ACHN (cell line): ENCODE data around the gene ARID5B.

ENCODE experiments used
- DNase-seq: peaks from one replicate; pipeline ENCODE4 v3.0.0-alpha.2; 2015
- in situ Hi-C: cut with HindIII; loops from 2 replicates; pipeline ENCODE4 v1.10.0; 2017; ENCODE audit warnings: low sequenced_read_pairs, low pct_ligation_motif_present, low pct_unique_long_range_greater_than_20kb

Gene ARID5B

GRCh38 chr10:61901829-61902444 lies 438 bp downstream of the ARID5B start:
- in situ Hi-C loops, result loop anchor here (25.0 kb wide), 1 partner anchor 140 kb away; no protein-coding TSS in a partner anchor
- DNase-seq, result peak; percentile 55

DNA sequence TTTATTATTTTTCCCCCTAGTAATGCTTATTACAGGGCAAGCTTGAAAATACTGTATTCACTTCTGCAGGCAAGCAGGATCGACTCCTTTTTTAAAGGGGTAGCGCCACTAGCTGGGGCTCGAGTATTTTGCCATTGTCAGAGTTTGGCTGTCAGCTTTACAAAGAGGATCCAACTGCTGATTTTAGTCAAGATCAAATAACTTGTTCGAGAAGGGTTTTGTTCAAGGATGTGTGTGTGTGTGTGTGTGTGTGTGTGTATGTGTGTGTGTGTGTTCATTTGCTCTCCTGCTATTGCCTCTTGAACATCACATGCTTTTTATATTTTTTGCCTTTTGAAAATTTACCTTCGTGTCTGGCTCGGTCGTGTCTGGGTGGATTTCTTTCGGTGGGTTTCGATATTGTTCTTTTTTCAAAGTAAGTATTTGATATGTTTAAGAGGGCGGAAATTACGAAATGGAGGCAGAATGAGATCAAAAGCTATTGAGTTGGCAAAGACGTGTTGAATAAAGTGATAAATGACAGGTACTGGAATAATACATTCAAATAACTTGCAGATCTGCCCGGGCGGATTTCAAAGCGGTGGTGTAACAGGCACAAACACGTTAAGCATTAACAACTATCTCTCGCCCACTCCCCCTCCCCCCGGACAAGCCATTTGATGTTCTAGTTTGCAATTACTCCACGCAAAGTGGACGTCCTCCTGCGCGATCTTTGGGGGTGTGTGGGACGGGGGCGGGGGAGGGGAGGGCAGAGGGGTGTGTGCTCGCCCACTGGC lies 1.1 kb downstream of the ARID5B start:
- DNase-seq, result peak; percentile 70

DNA sequence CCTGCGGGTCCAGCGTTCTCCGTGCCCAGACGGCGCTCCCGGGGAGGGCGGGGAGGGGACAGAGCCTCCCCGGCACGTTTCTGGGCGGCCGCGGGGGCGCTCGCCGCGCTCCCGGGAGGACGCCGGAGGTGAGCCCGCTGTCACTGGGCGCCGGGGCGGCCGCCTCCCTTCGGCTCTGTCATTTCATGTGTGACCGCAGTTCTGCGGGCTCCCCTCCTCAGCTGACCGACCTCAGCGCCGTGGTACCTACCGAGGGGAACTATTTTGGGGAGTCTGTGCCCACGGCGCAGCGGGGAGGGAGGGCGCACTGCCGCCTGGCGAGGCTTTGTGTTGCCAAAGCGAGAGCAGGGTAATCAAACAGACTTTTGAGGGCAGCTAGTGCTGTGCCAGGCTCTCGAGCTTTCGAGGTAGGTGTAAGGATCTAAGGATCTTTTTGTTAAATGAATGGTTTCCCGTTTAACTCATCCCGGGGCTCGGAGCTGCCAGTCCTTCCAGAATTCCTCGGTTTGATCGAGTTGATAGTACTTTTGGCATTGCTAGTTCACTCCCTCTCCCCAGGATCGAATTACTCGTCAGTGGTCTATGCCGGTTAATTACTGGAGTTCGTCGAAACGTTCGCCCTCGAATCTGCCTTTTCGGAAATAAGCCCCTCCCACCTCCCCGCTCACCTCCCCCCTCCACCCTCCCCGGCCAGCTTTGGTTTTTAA lies 1.9 kb downstream of the ARID5B start:
- in situ Hi-C loops, result loop anchor here (25.0 kb wide), 1 partner anchor 141 kb away; no protein-coding TSS in a partner anchor

More for the DNA sequence above, 1.1 kb downstream of the ARID5B start:
- in situ Hi-C loops, result loop anchor here (25.0 kb wide), 1 partner anchor 140 kb away; no protein-coding TSS in a partner anchor

GRCh38 chr10:61903928-61904344 lies 2.4 kb downstream of the ARID5B start:
- in situ Hi-C loops, result loop anchor here (25.0 kb wide), 1 partner anchor 142 kb away; no protein-coding TSS in a partner anchor

More for the DNA sequence above, 1.9 kb downstream of the ARID5B start:
- DNase-seq, result peak; percentile 72

DNA sequence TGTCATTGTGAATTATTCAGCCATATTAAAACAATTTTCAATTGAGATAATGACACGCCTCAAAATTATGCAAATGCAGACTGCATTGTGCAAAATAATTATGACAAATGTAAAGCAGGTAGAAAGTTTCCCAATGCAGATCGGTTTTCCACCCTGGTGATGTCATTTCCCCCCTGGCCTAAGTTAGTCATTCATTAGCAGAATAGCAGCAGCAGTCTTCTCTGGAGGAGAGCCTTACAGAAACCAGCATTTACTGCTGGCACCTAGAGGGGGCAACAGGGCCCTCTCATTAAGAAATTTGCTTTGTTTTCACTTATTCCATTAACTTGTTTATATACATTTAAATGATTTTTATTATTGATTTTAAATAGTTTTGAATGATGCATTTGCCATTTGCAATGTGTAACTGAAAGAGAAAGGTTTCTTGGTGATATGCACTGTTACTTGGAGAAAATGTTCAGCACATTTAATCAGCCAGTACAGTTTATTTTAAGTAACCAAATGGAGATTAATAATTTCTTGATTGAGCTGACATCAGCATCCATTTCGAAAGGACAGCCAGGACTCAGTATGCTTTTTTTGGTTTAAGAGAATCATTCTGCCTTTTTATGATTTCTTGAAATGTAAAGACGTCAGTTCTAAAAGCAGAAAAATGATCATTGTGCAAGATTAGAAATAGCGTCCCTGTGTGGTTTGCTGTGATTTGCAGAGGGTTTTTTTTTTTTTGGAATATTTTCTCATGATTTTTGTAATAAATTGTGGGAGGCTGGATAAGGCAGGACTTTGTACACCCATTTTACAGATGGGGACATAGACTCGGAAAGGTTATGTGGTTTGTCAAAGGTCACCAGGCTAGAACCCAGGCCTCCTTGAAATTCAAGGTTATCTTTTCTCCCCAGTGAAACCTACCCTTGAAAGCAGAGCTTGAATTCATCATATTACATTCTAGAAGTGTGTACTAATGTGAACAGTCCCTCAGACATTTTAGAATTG lies 3.5 kb downstream of the ARID5B start:
- in situ Hi-C loops, result loop anchor here (25.0 kb wide), 1 partner anchor 143 kb away; no protein-coding TSS in a partner anchor
- peak; percentile 85 for DNase-seq

More at GRCh38 chr10:61903928-61904344, 2.4 kb downstream of the ARID5B start:
- DNase-seq, result peak; percentile 37

- in situ Hi-C loops, result loop anchor here (25.0 kb wide), 1 partner anchor 144 kb away; no protein-coding TSS in a partner anchor
- DNase-seq, result no peak
Observed at GRCh38 chr10:61905837-61906561, 4.5 kb downstream of the ARID5B start.

DNA sequence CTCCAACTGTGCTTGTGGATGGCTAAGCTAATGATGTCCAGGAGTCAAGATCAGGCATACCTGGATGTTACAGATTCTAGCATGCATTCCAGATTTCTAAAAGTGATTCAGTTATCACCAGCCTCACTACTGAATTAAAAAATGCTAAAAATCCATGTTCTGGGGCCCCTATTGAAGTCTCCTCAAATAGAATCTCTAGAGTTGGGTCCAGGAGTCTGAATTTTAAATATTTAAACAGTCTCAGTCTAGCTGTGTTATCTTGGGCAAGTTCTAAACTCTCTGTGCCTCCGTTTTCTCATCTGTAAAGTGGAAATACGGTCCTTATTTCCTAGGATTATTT lies 5.0 kb downstream of the ARID5B start:
- in situ Hi-C loops, result loop anchor here (25.0 kb wide), 1 partner anchor 144 kb away; no protein-coding TSS in a partner anchor
- DNase-seq, result no peak

- in situ Hi-C loops, result loop anchor here (25.0 kb wide), 1 partner anchor 145 kb away; no protein-coding TSS in a partner anchor
- no peak for DNase-seq
Observed at GRCh38 chr10:61907011-61907410, 5.5 kb downstream of the ARID5B start.

GRCh38 chr10:61907587-61907986 lies 6.1 kb downstream of the ARID5B start:
- DNase-seq, result no peak
- in situ Hi-C loops, result loop anchor here (25.0 kb wide), 1 partner anchor 145 kb away; no protein-coding TSS in a partner anchor

DNA sequence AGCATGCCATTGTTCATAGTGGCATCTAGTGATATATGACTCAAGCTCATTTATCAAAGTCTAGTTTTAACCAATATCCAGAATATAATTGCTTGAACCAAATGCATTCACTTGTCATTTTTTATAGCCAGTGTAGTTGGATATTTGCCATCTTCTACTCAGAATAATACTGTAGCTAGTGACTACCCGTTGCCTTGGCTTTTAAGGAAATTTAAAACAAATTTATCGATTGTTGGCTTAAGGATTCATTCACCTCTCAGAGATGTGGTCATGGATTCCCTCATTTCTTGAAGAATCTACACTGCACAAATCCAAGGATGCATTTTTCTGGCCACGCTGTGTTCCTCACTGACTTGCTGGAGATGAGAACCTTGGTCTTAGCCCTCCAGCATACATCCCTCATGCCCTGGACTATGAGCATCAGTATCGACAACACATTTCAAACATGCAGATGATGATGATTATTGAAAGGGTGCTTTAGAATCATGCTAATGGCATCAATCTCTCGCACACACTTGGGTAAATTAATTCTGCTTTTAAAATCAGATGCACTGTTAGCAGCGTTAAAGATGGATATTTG lies 8.8 kb downstream of the ARID5B start:
- DNase-seq, result no peak

GRCh38 chr10:61910894-61911293 lies 9.4 kb downstream of the ARID5B start:
- in situ Hi-C loops, result loop anchor here (25.0 kb wide), 1 partner anchor 149 kb away; no protein-coding TSS in a partner anchor

More for the DNA sequence above, 8.8 kb downstream of the ARID5B start:
- in situ Hi-C loops, result loop anchor here (25.0 kb wide), 1 partner anchor 148 kb away; no protein-coding TSS in a partner anchor

DNA sequence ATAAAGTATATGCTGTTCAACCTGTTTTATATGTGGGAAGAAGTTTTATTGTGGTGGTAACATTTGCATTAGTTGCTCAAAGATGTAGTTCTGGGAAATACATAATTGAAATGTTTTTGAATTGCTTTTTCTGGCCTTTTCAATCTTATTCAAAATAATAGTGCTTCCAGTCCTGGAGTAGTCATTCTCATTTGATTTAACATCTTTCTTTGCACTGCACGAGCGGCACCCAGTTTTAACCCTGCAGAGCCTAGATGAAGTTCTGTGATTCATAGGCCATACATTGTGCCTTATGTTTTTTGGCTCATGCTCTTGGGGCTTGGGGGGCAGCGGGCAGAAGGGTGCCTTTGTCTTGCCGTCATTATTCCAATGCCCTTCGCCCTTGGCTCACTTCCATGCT lies 9.9 kb downstream of the ARID5B start:
- no peak for DNase-seq
- in situ Hi-C loops, result loop anchor here (25.0 kb wide), 1 partner anchor 149 kb away; no protein-coding TSS in a partner anchor

More at GRCh38 chr10:61910894-61911293, 9.4 kb downstream of the ARID5B start:
- DNase-seq, result no peak

DNA sequence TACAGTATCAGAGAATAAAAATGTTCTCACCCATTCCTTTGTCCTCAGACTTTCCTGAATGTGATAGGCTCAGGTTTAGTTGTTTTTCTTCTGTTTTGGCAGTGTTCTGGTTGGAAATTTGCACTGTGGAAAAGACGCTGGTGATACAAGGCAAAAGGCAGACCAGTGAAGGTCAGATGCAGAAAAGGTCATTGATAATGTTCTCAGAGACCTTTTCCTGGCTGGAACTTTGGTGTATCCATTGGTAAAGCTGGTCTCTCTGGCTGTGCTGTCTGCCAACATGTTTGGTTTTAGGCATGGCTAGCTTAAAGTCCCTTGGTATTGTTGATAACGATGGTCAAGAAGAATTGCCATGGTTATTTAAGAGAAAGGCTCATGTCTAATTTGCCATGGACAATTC lies 11.5 kb downstream of the ARID5B start:
- in situ Hi-C loops, result loop anchor here (25.0 kb wide), 1 partner anchor 151 kb away; no protein-coding TSS in a partner anchor
- no peak for DNase-seq

DNA sequence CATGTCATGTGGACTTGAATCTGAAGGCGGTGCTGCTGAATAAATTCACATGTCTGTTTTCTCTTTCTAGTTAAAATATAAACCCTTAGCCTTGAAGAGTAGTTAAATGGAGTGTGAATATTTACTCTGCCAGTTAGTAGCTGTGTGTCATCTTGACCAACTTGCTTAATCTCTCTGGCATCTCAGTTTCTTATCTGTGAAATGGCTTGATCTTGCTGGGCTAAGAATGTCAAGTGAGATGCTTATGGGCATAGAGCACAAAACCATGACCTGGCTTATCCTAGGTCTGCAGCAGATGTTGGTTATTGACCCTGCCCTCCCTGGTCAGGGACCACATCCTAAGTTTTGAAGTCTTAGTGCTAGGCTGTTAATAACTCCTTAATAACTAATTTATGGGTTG lies 16.6 kb downstream of the ARID5B start:
- DNase-seq, result peak; percentile 50
- in situ Hi-C loops, result loop anchor here (25.0 kb wide), 1 partner anchor 156 kb away; no protein-coding TSS in a partner anchor

- in situ Hi-C loops, result loop anchor here (25.0 kb wide), 1 partner anchor 157 kb away; no protein-coding TSS in a partner anchor
- DNase-seq, result no peak
Observed at GRCh38 chr10:61918989-61919388, 17.5 kb downstream of the ARID5B start.

GRCh38 chr10:61919646-61920215 lies 18.2 kb downstream of the ARID5B start:
- no peak for DNase-seq
- in situ Hi-C loops, result loop anchor here (25.0 kb wide), 1 partner anchor 157 kb away; no protein-coding TSS in a partner anchor
